HepG2 (cell line): Measurements from ENCODE around the gene CATSPERE.
"Not testable (repeated sequence)": the region's sequence is repeated elsewhere in the genome, so short reads cannot be mapped to it uniquely, and the experiment has no call there.

Source experiments
- HOXA7 ChIP-seq: sonication (generic); formaldehyde crosslinking; IDR thresholded peaks from 2 replicates; pipeline ENCODE4 v1.8.1; 2022; ENCODE audit warnings: mild to moderate bottlenecking, missing genetic modification reagents, moderate library complexity
- JUNB ChIP-seq: sonication (generic); formaldehyde crosslinking; IDR thresholded peaks from 2 replicates; pipeline ENCODE4 v1.8.0; 2022; ENCODE audit warnings: missing genetic modification reagents, mild to moderate bottlenecking, borderline replicate concordance
- ZBTB44 ChIP-seq: sonication (generic); formaldehyde crosslinking; IDR thresholded peaks from 2 replicates; pipeline ENCODE4 v1.4.0; 2020; ENCODE audit warnings: missing genetic modification reagents

GRCh38 chr1:244484971-244485370, 23.9 kb downstream of the CATSPERE start:
- TF ChIP-seq HOXA7 (CRISPR knock-in tag); JUNB (CRISPR knock-in tag); ZBTB44: not testable (repeated sequence)
